Uterus (tissue), 4 donors: ENCODE measurements around the gene SALL3. TPM values are rescaled to one million over a fixed set of nuclear protein-coding genes. Genes with fewer than 3 reads are reported as not detected.

ENCODE experiments used
- DNase-seq, 2 donors: peaks; one replicate each; pipeline ENCODE4 v3.0.0-alpha.2; 2019 to 2020
- H3K27ac ChIP-seq, 2 donors: fragments of 200-600 bp; sonication (generic); 1 replicate in 1 of 2; 2 replicates in 1 of 2; pipeline ENCODE4 v1.5.1; 2016 to 2018
- H3K27me3 ChIP-seq, 2 donors: fragments of 200-600 bp; sonication (generic); one replicate each; pipeline ENCODE4 v1.5.1; 2018 to 2019; ENCODE audit warnings: control low read depth in 1 of 2
- H3K36me3 ChIP-seq, 2 donors: fragments of 200-600 bp; sonication (generic); one replicate each; pipeline ENCODE4 v1.5.1; 2019; ENCODE audit warnings: control low read depth in 1 of 2
- H3K4me1 ChIP-seq, 2 donors: fragments of 200-600 bp; sonication (generic); one replicate each; pipeline ENCODE4 v1.5.1; 2018 to 2019; ENCODE audit warnings: control low read depth in 1 of 2
- H3K4me3 ChIP-seq, 2 donors: fragments of 200-600 bp; sonication (generic); 1 replicate in 1 of 2; 2 replicates in 1 of 2; pipeline ENCODE4 v1.5.1; 2018 to 2019; ENCODE audit warnings: mild to moderate bottlenecking in 1 of 2
- H3K9me3 ChIP-seq, 2 donors: fragments of 200-600 bp; sonication (generic); one replicate each; pipeline ENCODE4 v1.5.1; 2019; ENCODE audit warnings: control low read depth in 1 of 2
- CTCF ChIP-seq, 4 experiments: fragments of 200-600 bp in 2 of 4; fragments of 450-650 bp in 2 of 4; sonication (generic) in 2 of 4; IDR thresholded peaks; one replicate each; pipeline ENCODE4 v1.5.1; 2016 to 2019; ENCODE audit warnings: antibody characterized with exemption in 4 of 4, mild to moderate bottlenecking in 2 of 4, moderate library complexity in 1 of 4
- POLR2A ChIP-seq, 2 donors: fragments of 450-650 bp; IDR thresholded peaks; one replicate each; pipeline ENCODE4 v1.6.1; 2016; ENCODE audit warnings: antibody characterized with exemption in 2 of 2, mild to moderate bottlenecking in 1 of 2, moderate library complexity in 1 of 2
- intact Hi-C: fragments of 100-400 bp; cut with DNase I; formaldehyde crosslinking; loops from one replicate; pipeline ENCODE4 v1.15.1; 2023; ENCODE audit warnings: low total_unique reads
- total RNA-seq, 4 donors: library from RNA; depleted of rRNA in 3 of 4; stranded (reverse); fragments of >200 nt in 3 of 4; gene quantifications; one replicate each; pipeline versions ENCODE4 v1.1.0 to v1.2.4, GENCODE V29; 2014 to 2023
- donor health status: DM: yes; HTN: yes; CAD: no.

Gene SALL3
- total RNA-seq, 4 donors from 2014 or later: 0.28 TPM; not detected in 3

- no peak overlapping the region for H3K27ac ChIP-seq
- H3K4me3 ChIP-seq: no peak overlapping the region
- H3K36me3 ChIP-seq: no peaks in the 10 kb centered on the region
- intact Hi-C loops: no loop called here
- H3K4me1 ChIP-seq: peaks cover 0 to 11% of the 10 kb centered on the region in 2 donors
- peaks cover 0 to 69% of the 10 kb centered on the region in 2 donors for H3K27me3 ChIP-seq
- no peaks in the 10 kb centered on the region for H3K9me3 ChIP-seq
- DNase-seq: no peak
- no peak for TF ChIP-seq CTCF (IDR thresholded peaks at IDR 0.05)
- no peak for TF ChIP-seq POLR2A (IDR thresholded peaks at IDR 0.05)
Measured at GRCh38 chr18:78984941-78985784, 5.5 kb downstream of the SALL3 start.

GRCh38 chr18:78986018-78986481 lies 6.4 kb downstream of the SALL3 start:
- Histone ChIP-seq H3K9me3 (no peaks in the 10 kb centered on the region), H3K27ac (no peak overlapping the region), H3K27me3 (peaks cover 0 to 65% of the 10 kb centered on the region in 2 donors), H3K4me1 (peaks cover 0 to 2% of the 10 kb centered on the region in 2 donors), H3K36me3 (no peaks in the 10 kb centered on the region), H3K4me3 (no peak overlapping the region)
- no peak for DNase-seq
- intact Hi-C loops: no loop called here
- TF ChIP-seq CTCF (IDR thresholded peaks at IDR 0.05) (no peak), POLR2A (IDR thresholded peaks at IDR 0.05) (no peak)

GRCh38 chr18:78991446-78991845 lies 11.8 kb downstream of the SALL3 start:
- Histone ChIP-seq H3K4me1 (no peaks in the 10 kb centered on the region), H3K27me3 (peaks cover 0 to 14% of the 10 kb centered on the region in 2 donors), H3K4me3 (no peak overlapping the region), H3K27ac (no peak overlapping the region), H3K9me3 (no peaks in the 10 kb centered on the region), H3K36me3 (no peaks in the 10 kb centered on the region)
- intact Hi-C loops: no loop called here
- TF ChIP-seq POLR2A (IDR thresholded peaks at IDR 0.05) (no peak), CTCF (IDR thresholded peaks at IDR 0.05) (no peak)
- no peak for DNase-seq

GRCh38 chr18:78992041-78993011 lies 12.7 kb downstream of the SALL3 start:
- no peak for TF ChIP-seq POLR2A (IDR thresholded peaks at IDR 0.05)
- no peak for TF ChIP-seq CTCF (IDR thresholded peaks at IDR 0.05)

More at GRCh38 chr18:78992041-78993011, 12.7 kb downstream of the SALL3 start:
- intact Hi-C loops: no loop called here
- Histone ChIP-seq H3K36me3 (no peaks in the 10 kb centered on the region), H3K4me1 (no peaks in the 10 kb centered on the region), H3K4me3 (no peak overlapping the region), H3K27me3 (peaks cover 0 to 8% of the 10 kb centered on the region in 2 donors), H3K9me3 (no peaks in the 10 kb centered on the region), H3K27ac (no peak overlapping the region)
- no peak for DNase-seq
